HCT116 (cell line): ENCODE results near the gene PKN2.

Experiments
- CEBPB ChIP-seq: IDR thresholded peaks from 2 replicates; pipeline ENCODE4 v1.6.1; 2012; ENCODE audit warnings: low read depth
- CTCF ChIP-seq, 3 experiments: fragments of 200-600 bp in 1 of 3; sonication (generic) in 1 of 3; IDR thresholded peaks in 2 of 3; conservative IDR thresholded peaks in 1 of 3; 2 replicates each; pipeline ENCODE4 v1.5.1; 2012 to 2017; ENCODE audit warnings: low read depth in 2 of 3, low read length in 2 of 3, antibody characterized with exemption in 1 of 3, borderline replicate concordance in 1 of 3, control low read depth in 1 of 3, mild to moderate bottlenecking in 1 of 3, mixed read lengths in 1 of 3, mixed run types in 1 of 3, moderate library complexity in 1 of 3; ENCODE audit not compliant: insufficient read depth in 1 of 3
- JUND ChIP-seq: IDR thresholded peaks from 2 replicates; pipeline ENCODE4 v1.6.1; 2012
- POLR2AphosphoS5 ChIP-seq: IDR thresholded peaks from 2 replicates; pipeline ENCODE4 v1.6.1; 2011; ENCODE audit warnings: mild to moderate bottlenecking, low read depth, low read length, moderate library complexity
- RAD21 ChIP-seq: IDR thresholded peaks from 2 replicates; pipeline ENCODE4 v1.6.1; 2012; ENCODE audit warnings: low read depth, mild to moderate bottlenecking
- REST ChIP-seq: IDR thresholded peaks from 2 replicates; pipeline ENCODE4 v1.6.1; 2012; ENCODE audit warnings: low read depth
- SP1 ChIP-seq: IDR thresholded peaks from 2 replicates; pipeline ENCODE4 v1.6.1; 2012; ENCODE audit warnings: low read depth
- TF ChIP-seq, protein P1 (sequence below): IDR thresholded peaks from 2 replicates; pipeline ENCODE4 v1.6.1; 2012

- no peak for TF ChIP-seq REST
- no peak for TF ChIP-seq RAD21
- TF ChIP-seq CTCF (IDR thresholded peaks at IDR 0.05 in 2 of 3, conservative IDR thresholded peaks at IDR 0.05 in 1 of 3; ENCODE audit: borderline replicate concordance in 1 of 3, insufficient read depth in 1 of 3, low read depth in 2 of 3, low read length in 2 of 3), result no peak
- TF ChIP-seq CEBPB, result no peak
- TF ChIP-seq, protein P1, sequence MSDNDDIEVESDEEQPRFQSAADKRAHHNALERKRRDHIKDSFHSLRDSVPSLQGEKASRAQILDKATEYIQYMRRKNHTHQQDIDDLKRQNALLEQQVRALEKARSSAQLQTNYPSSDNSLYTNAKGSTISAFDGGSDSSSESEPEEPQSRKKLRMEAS, result no peak
- no peak for TF ChIP-seq SP1
- TF ChIP-seq JUND, result no peak
- TF ChIP-seq POLR2AphosphoS5, result no peak
Observed at GRCh38 chr1:88799491-88799890, 115.4 kb downstream of the PKN2 start.
